HG03039 (cell line): ENCODE results near the gene MYL5.
"Not testable (repeated sequence)": the region's sequence is repeated elsewhere in the genome, so short reads cannot be mapped to it uniquely, and the experiment has no call there.

Source experiments
- ATAC-seq: cut with Tn5 transposase; IDR thresholded peaks from one replicate; pipeline ENCODE4 v1.9.1; 2021; ENCODE audit warnings: mild to moderate bottlenecking, moderate library complexity; ENCODE audit not compliant: unreplicated experiment

The MYL5 gene

GRCh38 chr4:722851-723360 lies 48.6 kb downstream of the MYL5 start:
- ATAC-seq: no peak

- no peak for ATAC-seq
These were observed 49.6 kb downstream of the MYL5 start for GRCh38 chr4:723751-724530.

GRCh38 chr4:725391-726234 lies 51.3 kb downstream of the MYL5 start:
- ATAC-seq: no peak

- no peak for ATAC-seq
These were observed 52.0 kb downstream of the MYL5 start for GRCh38 chr4:726235-726787.

- no peak for ATAC-seq
These were observed 52.5 kb downstream of the MYL5 start for GRCh38 chr4:726838-727237.

GRCh38 chr4:727576-727975 lies 53.2 kb downstream of the MYL5 start:
- no peak for ATAC-seq

- no peak for ATAC-seq
These were observed 55.3 kb downstream of the MYL5 start for GRCh38 chr4:729336-730315.

GRCh38 chr4:730511-730910 lies 56.2 kb downstream of the MYL5 start:
- ATAC-seq: no peak

GRCh38 chr4:730946-731904 lies 56.9 kb downstream of the MYL5 start:
- not testable (repeated sequence) for ATAC-seq
